Activated T-cell treated with anti-CD3 and anti-CD28 coated beads, Interleukin-2, amount 50 U/mL, for 24 hours (primary cell): ENCODE data around the gene PPM1H.

Experiments
- DNase-seq: peaks from one replicate; pipeline ENCODE4 v3.0.0-alpha.2; 2020
- H3K27ac Mint-ChIP-seq: 2 replicates; pipeline ENCODE4 v1.8.0; 2020; ENCODE audit warnings: mild to moderate bottlenecking, mixed read lengths
- H3K27me3 Mint-ChIP-seq: 2 replicates; pipeline ENCODE4 v1.8.0; 2020; ENCODE audit warnings: mixed read lengths
- H3K36me3 Mint-ChIP-seq: 2 replicates; pipeline ENCODE4 v1.8.0; 2020; ENCODE audit warnings: low read depth, mixed read lengths
- H3K4me1 Mint-ChIP-seq: 2 replicates; pipeline ENCODE4 v1.8.0; 2020; ENCODE audit warnings: low read depth, mixed read lengths
- H3K4me3 Mint-ChIP-seq: 2 replicates; pipeline ENCODE4 v1.8.0; 2020; ENCODE audit warnings: mild to moderate bottlenecking, moderate library complexity, mixed read lengths
- H3K9me3 Mint-ChIP-seq: 2 replicates; pipeline ENCODE4 v1.8.0; 2020; ENCODE audit warnings: mixed read lengths

PPM1H gene

DNA sequence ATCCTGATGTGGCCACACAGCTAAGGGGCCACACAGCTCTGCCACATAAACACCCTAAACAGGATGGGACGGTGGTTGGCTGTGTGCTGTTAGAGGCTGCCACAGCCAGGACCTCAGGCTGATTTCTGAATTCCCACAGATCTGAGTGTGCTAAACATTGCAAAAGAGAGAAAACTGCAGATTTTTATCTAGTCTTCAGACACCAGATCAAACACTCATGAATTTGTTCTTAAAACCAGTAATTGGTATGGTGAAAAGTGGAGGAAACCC is 277.7 kb downstream of the PPM1H start:
- Mint-ChIP-seq H3K4me3 (no peak overlapping the region), H3K27ac (no peak overlapping the region), H3K4me1 (peaks cover 10% of the 10 kb centered on the region), H3K9me3 (peaks cover 4% of the 10 kb centered on the region), H3K36me3 (no peaks in the 10 kb centered on the region), H3K27me3 (peaks cover 17% of the 10 kb centered on the region)
- no peak for DNase-seq

DNA sequence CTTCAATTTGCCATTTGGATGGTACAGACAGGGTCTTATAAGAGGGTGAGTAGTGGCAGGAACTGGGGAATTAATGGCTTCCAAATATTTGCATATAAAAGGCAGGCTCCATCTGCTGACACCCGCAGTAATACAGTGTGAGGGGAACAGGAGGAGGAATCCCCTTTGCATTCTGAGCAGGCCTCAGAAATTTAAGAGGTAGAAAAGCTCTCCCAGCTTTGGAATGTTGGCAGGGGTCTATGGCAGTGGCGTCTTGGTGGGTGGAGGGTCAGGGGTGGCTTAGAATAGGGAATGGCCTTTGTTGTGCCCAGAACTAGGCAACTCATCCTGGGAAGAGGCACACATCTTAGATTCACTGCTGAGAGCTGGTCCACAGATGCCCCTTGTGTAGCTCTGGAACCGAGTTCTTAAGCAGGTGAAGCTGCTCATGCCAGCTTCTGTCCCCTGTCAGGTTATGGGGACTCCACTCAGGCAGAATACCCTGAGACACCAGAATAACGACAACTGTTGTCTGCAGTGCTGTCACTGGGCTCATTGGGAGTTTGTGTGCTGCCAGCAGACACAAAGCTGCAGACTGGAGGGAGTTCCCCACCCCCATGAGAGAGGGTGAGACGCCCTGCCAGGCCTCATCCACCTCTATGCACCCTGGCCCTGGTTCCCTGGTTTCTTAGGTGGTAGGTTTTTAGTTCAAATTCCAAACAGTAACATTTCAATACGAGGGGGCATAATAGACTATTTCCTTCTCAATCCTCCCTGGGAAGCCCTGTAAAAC is 278.2 kb downstream of the PPM1H start:
- Mint-ChIP-seq H3K4me1 (peaks cover 10% of the 10 kb centered on the region), H3K27me3 (peaks cover 17% of the 10 kb centered on the region), H3K27ac (no peak overlapping the region), H3K36me3 (no peaks in the 10 kb centered on the region), H3K4me3 (no peak overlapping the region), H3K9me3 (peaks cover 4% of the 10 kb centered on the region)
- DNase-seq, result no peak

DNA sequence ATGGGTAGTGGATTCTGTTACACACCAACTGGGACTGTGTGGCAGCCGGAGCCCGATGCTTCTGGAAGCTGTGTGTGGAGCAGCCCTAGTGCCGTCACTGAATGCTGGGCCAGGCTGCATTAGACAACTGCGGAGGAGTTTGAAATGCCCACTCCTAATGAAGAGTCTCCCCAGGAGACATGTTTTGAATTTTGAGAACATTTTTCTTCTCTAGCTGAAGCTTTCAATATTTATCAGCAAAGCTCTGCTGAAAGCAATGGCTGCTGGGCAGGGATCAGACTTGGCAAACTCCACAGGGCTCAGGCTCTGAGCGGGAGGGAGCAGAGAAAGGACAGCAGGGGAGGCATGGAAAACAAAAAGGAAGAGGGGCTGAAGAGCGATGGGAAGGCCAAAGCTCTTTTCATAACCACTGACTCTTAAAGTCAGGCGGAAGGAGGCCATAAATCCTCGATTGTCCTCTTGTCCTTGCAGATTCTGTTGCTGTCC is 279.2 kb downstream of the PPM1H start:
- H3K27me3 Mint-ChIP-seq, result peaks cover 17% of the 10 kb centered on the region
- no peaks in the 10 kb centered on the region for H3K36me3 Mint-ChIP-seq
- peaks cover 6% of the 10 kb centered on the region for H3K4me1 Mint-ChIP-seq

DNA sequence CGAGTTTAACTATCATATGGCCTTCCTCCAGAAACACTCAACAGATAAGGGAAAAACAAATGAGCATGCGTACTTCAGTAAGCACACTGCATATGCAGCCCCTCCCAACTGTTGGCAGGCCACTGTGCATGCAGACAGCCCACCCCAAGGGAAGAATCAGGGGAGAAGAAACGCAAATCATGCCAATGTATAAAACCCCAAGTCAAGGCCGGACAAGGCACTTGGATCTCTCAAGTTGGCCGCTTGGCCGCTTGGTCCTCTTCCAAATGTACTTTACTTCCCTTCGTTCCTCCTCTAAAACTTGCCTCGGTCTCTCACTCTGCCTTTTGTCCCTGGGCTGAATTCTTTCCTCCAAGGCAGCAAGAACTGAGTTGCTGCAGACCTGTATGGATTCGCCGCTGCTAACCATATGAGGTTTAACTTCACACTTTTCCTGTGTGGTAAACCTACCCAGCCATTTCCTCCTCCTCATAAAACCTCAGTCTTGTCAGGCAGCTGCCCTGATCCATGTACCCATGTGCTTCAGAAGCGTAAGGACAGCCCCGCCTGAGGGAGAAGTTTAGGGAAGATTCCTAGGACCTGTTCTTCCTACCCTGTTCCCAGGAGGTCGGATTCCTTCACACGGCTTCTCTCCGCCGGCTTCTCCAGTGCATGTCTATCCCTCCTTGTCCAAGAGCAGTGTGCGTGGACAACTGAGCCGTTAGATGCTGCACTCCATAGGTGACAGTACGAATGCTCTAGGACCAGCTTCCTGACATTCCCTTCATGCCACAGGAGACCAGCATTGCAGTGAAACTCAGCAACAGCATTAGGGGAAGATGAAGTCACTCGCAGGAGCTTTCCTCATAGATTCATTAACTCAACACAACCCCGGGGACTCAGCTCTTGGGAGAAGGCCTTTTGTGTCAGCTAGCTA is 280.4 kb downstream of the PPM1H start:
- Mint-ChIP-seq H3K27me3 (peaks cover 17% of the 10 kb centered on the region), H3K27ac (no peak overlapping the region), H3K4me1 (peaks cover 6% of the 10 kb centered on the region), H3K4me3 (no peak overlapping the region), H3K9me3 (no peaks in the 10 kb centered on the region), H3K36me3 (no peaks in the 10 kb centered on the region)
- DNase-seq, result no peak

More for the DNA sequence above, 279.2 kb downstream of the PPM1H start:
- Mint-ChIP-seq H3K9me3 (peaks cover 4% of the 10 kb centered on the region), H3K4me3 (no peak overlapping the region), H3K27ac (no peak overlapping the region)
- DNase-seq, result no peak

DNA sequence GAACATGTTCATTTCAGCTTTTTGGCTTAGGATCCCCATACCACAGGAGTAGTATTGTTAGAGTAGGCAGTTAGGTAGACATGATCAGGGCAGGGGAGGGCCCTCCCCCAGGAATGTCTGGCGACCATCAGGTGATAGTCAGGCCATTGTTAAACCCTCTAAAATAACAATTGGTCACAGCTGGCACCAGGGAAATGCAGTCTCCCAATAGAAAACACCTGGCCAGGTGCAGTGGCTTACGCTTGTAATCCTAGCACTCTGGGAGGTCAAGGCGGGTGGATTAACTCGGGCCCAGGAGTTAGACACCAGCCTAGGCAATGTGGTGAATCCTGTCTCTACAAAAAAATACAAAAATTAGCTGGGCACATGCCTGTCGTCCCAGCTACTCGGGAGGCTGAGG is 281.2 kb downstream of the PPM1H start:
- Mint-ChIP-seq H3K27me3 (peaks cover 17% of the 10 kb centered on the region), H3K36me3 (no peaks in the 10 kb centered on the region), H3K9me3 (no peaks in the 10 kb centered on the region)

DNA sequence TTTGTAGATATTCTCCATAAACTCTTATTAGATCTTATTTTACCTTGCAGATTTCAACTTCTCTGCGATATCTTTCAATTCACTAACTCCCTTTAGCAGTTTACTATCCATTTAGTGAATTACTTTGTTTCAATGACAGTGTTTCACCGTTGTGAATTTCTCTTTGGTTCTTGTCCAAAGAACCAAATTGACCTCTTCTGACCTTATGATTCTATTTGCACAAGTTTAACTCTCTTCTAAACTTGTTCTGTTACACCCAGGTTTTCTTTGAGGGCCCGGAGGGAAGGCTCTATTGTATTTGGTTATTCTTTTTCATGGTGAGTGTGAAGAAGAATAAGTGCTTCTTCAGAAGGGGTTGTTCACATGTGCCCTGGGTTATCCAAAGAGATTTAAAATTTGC is 281.6 kb downstream of the PPM1H start:
- Mint-ChIP-seq H3K27ac (no peak overlapping the region), H3K4me3 (no peak overlapping the region), H3K9me3 (no peaks in the 10 kb centered on the region), H3K36me3 (no peaks in the 10 kb centered on the region), H3K4me1 (peaks cover 6% of the 10 kb centered on the region), H3K27me3 (peaks cover 17% of the 10 kb centered on the region)
- DNase-seq, result no peak

More for the DNA sequence above, 281.2 kb downstream of the PPM1H start:
- Mint-ChIP-seq H3K4me1 (peaks cover 6% of the 10 kb centered on the region), H3K4me3 (no peak overlapping the region), H3K27ac (no peak overlapping the region)
- no peak for DNase-seq

DNA sequence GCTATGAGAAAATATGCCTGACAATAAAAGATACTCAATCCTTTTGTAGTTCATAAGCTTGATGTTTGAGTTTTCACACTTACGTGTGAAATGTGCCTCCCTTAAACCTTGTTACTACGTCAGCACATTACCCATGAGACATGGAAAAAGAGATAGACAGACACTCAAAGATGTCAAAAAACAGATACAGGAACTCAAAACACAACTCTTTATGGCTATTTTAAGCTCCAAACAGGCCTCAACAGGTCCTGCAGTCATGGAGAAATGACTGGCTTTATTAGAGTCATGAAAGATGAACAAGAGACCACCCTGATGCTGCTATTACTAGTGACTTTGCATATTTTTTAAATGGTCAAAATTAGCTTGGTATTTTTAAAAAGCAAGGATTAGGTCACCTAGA is 283.8 kb downstream of the PPM1H start:
- Mint-ChIP-seq H3K27me3 (peaks cover 14% of the 10 kb centered on the region), H3K27ac (no peak overlapping the region), H3K4me3 (no peak overlapping the region), H3K9me3 (no peaks in the 10 kb centered on the region), H3K36me3 (no peaks in the 10 kb centered on the region), H3K4me1 (peaks cover 6% of the 10 kb centered on the region)
- DNase-seq, result no peak

DNA sequence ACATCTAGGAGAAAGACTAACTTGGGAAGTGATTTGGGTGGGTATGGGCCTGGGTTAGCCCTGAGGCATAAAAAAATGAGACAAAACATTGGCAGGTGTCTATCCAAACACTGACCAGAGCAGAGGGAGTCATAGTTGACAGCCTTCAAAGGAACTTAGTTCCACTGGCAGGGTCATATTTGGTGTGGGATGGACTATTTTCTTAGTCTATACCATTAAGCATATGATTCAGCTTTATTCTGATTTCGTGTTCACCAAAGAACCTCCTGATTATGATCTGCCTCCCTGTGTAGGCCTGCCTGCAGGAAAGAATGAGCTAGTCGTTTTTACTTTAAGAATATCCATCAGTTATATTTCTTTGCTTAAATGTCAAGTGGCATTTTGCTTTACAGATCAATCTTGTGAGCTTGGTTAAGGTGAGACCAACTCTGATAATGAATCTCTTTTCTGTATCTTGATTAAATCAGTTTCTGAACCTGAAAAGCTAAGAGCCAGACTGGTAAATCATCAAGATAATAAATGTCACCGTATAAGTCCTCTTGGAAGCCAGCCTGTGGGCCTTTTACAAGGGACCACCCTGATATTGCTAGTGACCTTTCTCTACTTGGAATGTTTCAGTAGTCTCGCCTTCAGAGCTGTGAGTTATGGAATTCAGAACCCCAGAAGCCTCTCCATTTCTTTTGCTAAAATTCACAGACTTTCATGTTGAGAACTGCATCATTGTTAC is 285.4 kb downstream of the PPM1H start:
- Mint-ChIP-seq H3K27ac (no peak overlapping the region), H3K36me3 (no peaks in the 10 kb centered on the region), H3K4me1 (peaks cover 3% of the 10 kb centered on the region), H3K27me3 (peaks cover 2% of the 10 kb centered on the region), H3K9me3 (no peaks in the 10 kb centered on the region), H3K4me3 (no peak overlapping the region)
- DNase-seq, result no peak

DNA sequence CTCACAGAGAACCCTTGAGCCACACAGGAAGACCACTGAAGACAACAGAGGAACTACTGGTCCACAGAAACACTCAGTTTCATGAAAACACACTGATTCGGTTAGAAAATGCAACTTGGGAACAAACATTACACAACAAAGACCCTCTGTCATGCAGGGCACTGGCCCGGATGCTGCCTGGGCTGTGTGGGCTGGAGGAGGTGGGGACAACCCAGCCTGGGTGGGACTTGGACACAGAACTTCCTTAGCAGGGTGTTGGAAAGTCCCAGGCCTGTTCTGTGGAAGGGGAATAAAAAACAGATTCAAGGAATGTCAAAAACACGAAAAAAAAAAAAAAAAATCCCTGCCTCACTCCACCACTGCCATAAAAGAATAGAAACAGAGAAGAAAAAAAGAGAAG is 287.4 kb downstream of the PPM1H start:
- no peak for DNase-seq
- no peak overlapping the region for H3K27ac Mint-ChIP-seq

DNA sequence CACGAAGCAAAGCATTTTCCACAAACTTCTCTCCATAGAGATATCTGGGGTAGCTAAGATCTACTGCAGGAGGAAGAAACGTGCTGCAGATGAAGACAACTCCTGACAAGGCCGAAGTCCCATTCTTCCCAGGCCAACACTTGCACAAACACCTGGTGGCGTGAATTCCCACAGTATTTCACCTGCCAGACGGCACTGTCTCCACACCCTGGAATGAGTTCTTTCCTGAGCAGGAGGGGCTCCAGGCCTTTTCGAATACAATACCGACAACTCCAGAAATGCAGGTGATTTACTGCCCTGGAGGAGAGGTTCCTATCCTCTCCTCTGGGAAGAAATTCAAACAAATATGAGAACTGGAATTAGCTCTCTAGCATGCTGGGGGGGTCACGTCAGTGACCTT is 288.4 kb downstream of the PPM1H start:
- H3K9me3 Mint-ChIP-seq, result no peaks in the 10 kb centered on the region
- H3K27me3 Mint-ChIP-seq, result peaks cover 3% of the 10 kb centered on the region
- H3K27ac Mint-ChIP-seq, result no peak overlapping the region
- H3K4me1 Mint-ChIP-seq, result peaks cover 9% of the 10 kb centered on the region
- DNase-seq, result no peak
- no peak overlapping the region for H3K4me3 Mint-ChIP-seq
- H3K36me3 Mint-ChIP-seq, result no peaks in the 10 kb centered on the region

More for the DNA sequence above, 287.4 kb downstream of the PPM1H start:
- no peaks in the 10 kb centered on the region for H3K36me3 Mint-ChIP-seq
- H3K4me3 Mint-ChIP-seq, result no peak overlapping the region
- peaks cover 3% of the 10 kb centered on the region for H3K27me3 Mint-ChIP-seq
- no peaks in the 10 kb centered on the region for H3K9me3 Mint-ChIP-seq
- no peaks in the 10 kb centered on the region for H3K4me1 Mint-ChIP-seq

DNA sequence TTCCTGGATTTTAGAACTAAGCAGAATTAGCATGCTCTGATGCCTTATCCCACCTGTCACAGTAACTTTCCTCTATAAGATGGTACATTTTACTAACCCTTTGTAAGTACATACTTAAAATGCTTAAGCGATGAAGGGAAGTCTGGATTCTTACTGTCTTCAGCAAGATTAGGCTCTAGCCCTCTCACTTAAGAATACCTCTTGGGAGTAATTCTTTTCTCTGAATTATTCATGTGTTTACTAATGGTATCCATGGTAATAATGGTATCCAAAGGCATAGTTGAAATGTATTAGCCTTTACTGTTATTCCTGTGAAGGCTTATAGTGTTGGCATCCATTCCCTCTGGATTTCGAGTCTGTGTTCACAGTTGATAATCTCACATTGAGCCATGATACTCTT is 291.5 kb downstream of the PPM1H start:
- no peak for DNase-seq
- Mint-ChIP-seq H3K4me1 (peaks cover 23% of the 10 kb centered on the region), H3K36me3 (no peaks in the 10 kb centered on the region), H3K4me3 (no peak overlapping the region), H3K9me3 (no peaks in the 10 kb centered on the region), H3K27ac (no peak overlapping the region), H3K27me3 (peaks cover 3% of the 10 kb centered on the region)

DNA sequence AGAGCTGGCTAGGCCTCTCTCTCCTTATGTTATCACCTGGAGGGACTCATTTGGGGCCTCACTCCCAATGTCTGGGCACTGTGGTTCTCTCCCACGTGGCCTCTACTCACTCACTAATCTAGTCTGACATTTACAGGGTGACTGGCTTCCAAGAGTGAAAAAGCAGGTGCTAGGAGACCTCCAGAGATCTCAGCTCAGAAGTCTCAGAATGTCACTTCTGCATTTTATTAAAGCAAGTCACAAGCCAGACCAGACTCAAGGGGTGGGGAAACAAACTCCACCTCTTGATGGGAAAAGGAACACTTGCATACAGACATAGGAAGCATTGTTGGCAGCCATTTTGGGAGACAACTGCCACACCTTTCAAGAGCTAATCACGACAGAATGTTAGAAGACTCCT is 292.5 kb downstream of the PPM1H start:
- Mint-ChIP-seq H3K36me3 (no peaks in the 10 kb centered on the region), H3K4me3 (no peak overlapping the region), H3K4me1 (peaks cover 23% of the 10 kb centered on the region), H3K9me3 (no peaks in the 10 kb centered on the region), H3K27me3 (peaks cover 3% of the 10 kb centered on the region), H3K27ac (no peak overlapping the region)
- DNase-seq, result no peak

DNA sequence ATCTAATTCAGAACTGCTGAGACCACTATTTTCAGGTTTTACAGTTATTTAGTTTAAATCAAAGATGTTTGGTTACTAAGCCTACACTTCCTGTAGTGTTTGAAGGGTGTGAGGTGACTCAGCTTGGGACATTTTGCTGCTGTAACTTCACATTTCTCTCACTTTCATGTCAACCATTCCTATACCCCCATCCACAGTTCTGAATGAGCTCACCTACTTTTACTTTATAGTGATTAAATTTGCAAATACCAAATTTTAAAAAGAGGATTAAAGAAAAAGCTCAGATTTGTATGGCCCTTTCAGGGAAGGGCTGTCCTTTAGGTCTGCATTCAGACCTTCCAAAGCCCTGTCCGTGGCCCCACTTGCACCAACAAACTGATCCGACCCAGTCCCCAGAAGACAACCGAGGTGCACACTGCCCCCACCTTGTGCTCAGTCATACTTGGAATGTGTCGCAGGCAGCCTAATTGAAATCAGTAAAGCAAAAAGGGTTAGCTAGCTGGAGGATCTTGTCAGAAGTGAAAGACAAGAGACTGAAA is 294.0 kb downstream of the PPM1H start:
- H3K4me1 Mint-ChIP-seq, result peaks cover 23% of the 10 kb centered on the region
- peak overlapping the region; percentile 65 for H3K4me3 Mint-ChIP-seq
- H3K27ac Mint-ChIP-seq, result peak overlapping the region; percentile 95
- H3K9me3 Mint-ChIP-seq, result no peaks in the 10 kb centered on the region
- H3K36me3 Mint-ChIP-seq, result no peaks in the 10 kb centered on the region
- DNase-seq, result peak; percentile 59
- peaks cover 15% of the 10 kb centered on the region for H3K27me3 Mint-ChIP-seq

DNA sequence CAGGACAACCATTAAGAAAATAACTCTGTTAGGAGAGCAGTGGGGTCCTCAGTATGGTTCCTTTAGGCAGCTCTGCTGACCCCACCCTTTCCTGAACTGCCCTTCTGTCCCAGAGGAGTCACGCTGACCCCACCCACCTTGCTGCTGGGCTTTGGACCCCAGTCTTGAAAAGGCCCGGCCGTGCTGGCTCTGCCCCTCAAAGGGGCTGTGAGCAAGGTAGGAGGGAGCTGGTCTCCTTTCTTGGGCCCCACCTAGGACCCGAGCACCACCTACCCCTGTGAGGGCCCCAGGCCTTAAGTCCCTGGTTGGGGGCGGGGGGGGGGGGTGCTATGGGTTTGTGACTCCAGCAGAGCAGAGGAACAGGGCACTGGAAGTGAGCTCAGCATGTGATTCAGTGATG is 297.3 kb downstream of the PPM1H start:
- H3K36me3 Mint-ChIP-seq, result no peaks in the 10 kb centered on the region
- H3K4me1 Mint-ChIP-seq, result peaks cover 28% of the 10 kb centered on the region
- H3K4me3 Mint-ChIP-seq, result no peak overlapping the region
- no peak for DNase-seq
- peaks cover 45% of the 10 kb centered on the region for H3K27me3 Mint-ChIP-seq
- H3K27ac Mint-ChIP-seq, result no peak overlapping the region
- H3K9me3 Mint-ChIP-seq, result no peaks in the 10 kb centered on the region
